K562 (cell line): ENCODE data around the gene ATF7IP. TPM values are rescaled to one million over a fixed set of nuclear protein-coding genes. Genes with fewer than 3 reads are reported as not detected.

Experiments used
- ATAC-seq: fragments of 200-7000 bp; cut with Tn5 transposase; 3 replicates; pipeline ENCODE4 v1.9.1; 2020; ENCODE audit warnings: moderate library complexity
- BruUV-seq: library from RNA; stranded (reverse); fragments of 400-500 nt; replicated peaks from 2 replicates; lab custom pipeline; 2021; lab: Mats Ljungman, UMichigan
- CTCF ChIA-PET: fragments of 300-600 bp; formaldehyde crosslinking; extraction: SDS; loops from one replicate; lab custom pipeline; 2021; ENCODE audit warnings: low intra/inter-chr PET ratio; lab: Yijun Ruan, JAX
- POLR2A ChIA-PET: fragments of 300-600, 350-650 bp; sonication (Branson Sonifier 250); formaldehyde crosslinking; extraction: SDS; loops from one replicate; lab custom pipeline; 2021; ENCODE audit warnings: antibody characterized with exemption, inconsistent platforms; lab: Yijun Ruan, JAX
- DNase-seq, 4 experiments: peaks; one replicate each; pipeline versions ENCODE4 v3.0.0 to v3.0.0-alpha.2; 2011 to 2018; ENCODE audit warnings: low spot score in 3 of 4, mixed read lengths in 3 of 4; ENCODE audit errors: extremely low read depth in 1 of 4
- FAIRE-seq: peaks from 2 replicates; lab custom pipeline; 2011; peaks lifted over from hg19 to GRCh38; lab: Jason Lieb, UNC
- H2AFZ ChIP-seq: 2 replicates; pipeline ENCODE4 v1.6.0; 2011; ENCODE audit warnings: low read depth, low read length, control low read depth, inconsistent platforms
- H3K27ac ChIP-seq: fragments of 200-600 bp; 3 replicates; pipeline ENCODE4 v1.8.0; 2011; ENCODE audit warnings: low read depth, mild to moderate bottlenecking, control low read depth, inconsistent platforms, low read length, moderate library complexity, mixed read lengths; ENCODE audit errors: extremely low read depth
- H3K27me3 ChIP-seq, 2 experiments: fragments of 300-600 bp in 1 of 2; 2 replicates in 1 of 2; 3 replicates in 1 of 2; pipeline versions ENCODE4 v1.6.0 to v1.8.0; 2011; ENCODE audit warnings: inconsistent platforms in 2 of 2, low read length in 2 of 2, mild to moderate bottlenecking in 1 of 2, mixed read lengths in 1 of 2, moderate library complexity in 1 of 2; ENCODE audit not compliant: control insufficient read depth in 2 of 2, insufficient read depth in 2 of 2
- H3K36me3 ChIP-seq: fragments of 300-600 bp; 3 replicates; pipeline ENCODE4 v1.8.0; 2011; ENCODE audit warnings: mild to moderate bottlenecking, low read length, inconsistent platforms; ENCODE audit not compliant: control insufficient read depth, insufficient read depth
- H3K4me1 ChIP-seq, 2 experiments: fragments of 200-600 bp in 1 of 2; replicated peaks in 1 of 2; 2 replicates in 1 of 2; 3 replicates in 1 of 2; pipeline versions ENCODE4 v1.5.1 to v1.8.0; 2011; ENCODE audit warnings: inconsistent platforms in 2 of 2, low read length in 2 of 2, mild to moderate bottlenecking in 1 of 2, mixed read lengths in 1 of 2, moderate library complexity in 1 of 2; ENCODE audit not compliant: control insufficient read depth in 2 of 2, insufficient read depth in 2 of 2
- H3K4me2 ChIP-seq: 2 replicates; pipeline ENCODE4 v1.6.1; 2011; ENCODE audit warnings: low read length, control low read depth, inconsistent platforms, mixed read lengths; ENCODE audit not compliant: insufficient read depth
- H3K4me3 ChIP-seq: fragments of 200-600 bp; sonication (generic), shearing (Covaris generic); 2 replicates; pipeline ENCODE4 v1.5.1; 2016; ENCODE audit warnings: control low read depth, inconsistent platforms
- H3K79me2 ChIP-seq: fragments of 200-600 bp; 3 replicates; pipeline ENCODE4 v1.8.0; 2011; ENCODE audit warnings: low read length, inconsistent platforms; ENCODE audit not compliant: control insufficient read depth, insufficient read depth
- H3K9ac ChIP-seq, 2 experiments: 2 replicates each; pipeline versions ENCODE4 v1.6.0 to v1.6.1; 2011; ENCODE audit warnings: low read depth in 2 of 2, low read length in 2 of 2, control low read depth in 1 of 2, inconsistent platforms in 1 of 2, mild to moderate bottlenecking in 1 of 2, mixed read lengths in 1 of 2; ENCODE audit not compliant: insufficient read depth in 1 of 2
- H3K9me1 ChIP-seq: one replicate; pipeline ENCODE4 v1.6.0; 2011; ENCODE audit warnings: inconsistent platforms, mild to moderate bottlenecking, low read length, moderate library complexity; ENCODE audit not compliant: control insufficient read depth, insufficient read depth
- H3K9me3 ChIP-seq: replicated peaks from 2 replicates; pipeline ENCODE4 v1.5.1; 2011; ENCODE audit warnings: low read depth, low read length, inconsistent platforms; ENCODE audit not compliant: control insufficient read depth, insufficient read depth
- H4K20me1 ChIP-seq: replicated peaks from 2 replicates; pipeline ENCODE4 v1.6.1; 2011; ENCODE audit warnings: low read length, inconsistent platforms, mixed read lengths; ENCODE audit not compliant: control insufficient read depth, insufficient read depth
- CBFA2T3 ChIP-seq: fragments of 450-650 bp; IDR thresholded peaks from 2 replicates; pipeline ENCODE4 v1.6.1; 2017
- CHD1 ChIP-seq: fragments of 200-600 bp; sonication (generic); IDR thresholded peaks from one replicate; pipeline ENCODE4 v1.6.1; 2012; ENCODE audit warnings: mild to moderate bottlenecking, moderate library complexity, low read length, inconsistent platforms
- FOSL1 ChIP-seq: fragments of 200-800 bp; sonication (Bioruptor generic); conservative IDR thresholded peaks from 2 replicates; pipeline ENCODE4 v1.6.1; 2016; ENCODE audit warnings: missing genetic modification characterization, missing compliant biosample characterization
- FOXA3 ChIP-seq, 2 experiments: fragments of 450-650 bp in 1 of 2; sonication (generic) in 1 of 2; formaldehyde crosslinking; IDR thresholded peaks in 1 of 2; conservative IDR thresholded peaks in 1 of 2; 2 replicates each; pipeline versions ENCODE4 v1.4.0 to v1.8.0; 2020 to 2022; ENCODE audit warnings: mild to moderate bottlenecking in 2 of 2, missing genetic modification reagents in 1 of 2
- FOXM1 ChIP-seq, 2 experiments: fragments of 450-650 bp in 1 of 2; sonication (generic) in 1 of 2; formaldehyde crosslinking in 1 of 2; IDR thresholded peaks; 2 replicates each; pipeline versions ENCODE4 v1.6.1 to v1.9.0; 2017 to 2022; ENCODE audit warnings: low read depth in 2 of 2, mild to moderate bottlenecking in 2 of 2, missing genetic modification reagents in 1 of 2, moderate library complexity in 1 of 2
- HDGF ChIP-seq: fragments of 450-650 bp; IDR thresholded peaks from 2 replicates; pipeline ENCODE4 v1.6.1; 2016
- HMBOX1 ChIP-seq: sonication (generic); IDR thresholded peaks from 2 replicates; pipeline ENCODE4 v1.6.1; 2016
- KDM4B ChIP-seq, 2 experiments: fragments of 450-650 bp in 1 of 2; sonication (generic) in 1 of 2; IDR thresholded peaks; 2 replicates each; pipeline ENCODE4 v1.6.1; 2016 to 2017; ENCODE audit warnings: borderline replicate concordance in 2 of 2, antibody characterized with exemption in 1 of 2, low read depth in 1 of 2, mild to moderate bottlenecking in 1 of 2
- L3MBTL2 ChIP-seq: fragments of 450-650 bp; IDR thresholded peaks from 2 replicates; pipeline ENCODE4 v1.6.1; 2016; ENCODE audit warnings: mild to moderate bottlenecking, moderate library complexity
- MEIS2 ChIP-seq: fragments of 450-650 bp; IDR thresholded peaks from 2 replicates; pipeline ENCODE4 v1.6.1; 2014; ENCODE audit warnings: mild to moderate bottlenecking; ENCODE audit not compliant: partially characterized antibody
- NFE2 ChIP-seq: IDR thresholded peaks from 2 replicates; pipeline ENCODE4 v1.6.1; 2014; ENCODE audit warnings: antibody characterized with exemption, low read depth
- OTX1 ChIP-seq: fragments of 450-650 bp; formaldehyde crosslinking; IDR thresholded peaks from 2 replicates; pipeline ENCODE4 v1.4.0; 2022; ENCODE audit warnings: mild to moderate bottlenecking
- PCBP1 ChIP-seq: fragments of 200-400 bp; formaldehyde crosslinking; IDR thresholded peaks from 2 replicates; pipeline ENCODE4 v1.6.1; 2018; ENCODE audit warnings: mild to moderate bottlenecking, low read depth, low read length; ENCODE audit not compliant: poor library complexity, severe bottlenecking
- SPI1 ChIP-seq: IDR thresholded peaks from 2 replicates; pipeline ENCODE4 v1.6.1; 2011; ENCODE audit warnings: low read depth, low read length, control low read depth, borderline replicate concordance
- TEAD1 ChIP-seq, 2 experiments: fragments of 450-650 bp in 1 of 2; sonication (generic) in 1 of 2; formaldehyde crosslinking; IDR thresholded peaks; 2 replicates each; pipeline versions ENCODE4 v1.4.0 to v1.8.0; 2020 to 2022; ENCODE audit warnings: mild to moderate bottlenecking in 2 of 2, missing genetic modification reagents in 1 of 2
- ZNF12 ChIP-seq: sonication (generic); formaldehyde crosslinking; IDR thresholded peaks from 2 replicates; pipeline ENCODE4 v1.4.0; 2020; ENCODE audit warnings: mild to moderate bottlenecking, missing genetic modification reagents
- ZNF830 ChIP-seq: fragments of 250-450 bp; sonication (Bioruptor Pico); IDR thresholded peaks from 2 replicates; pipeline ENCODE4 v1.5.0; 2021; ENCODE audit warnings: mild to moderate bottlenecking
- WGBS: fragments of 100-300 bp; shearing (Covaris generic); methylation state at CpG from one replicate; pipeline ENCODE4 v1.1.6; 2016; ENCODE audit warnings: low coverage, mixed read lengths; ENCODE audit not compliant: insufficient coverage; ENCODE audit errors: missing lambda C conversion rate; 5-methylcytosine and 5-hydroxymethylcytosine counted together
- in situ Hi-C: fragments of 300-500 bp; cut with MboI; formaldehyde crosslinking; loops from 4 replicates; pipeline ENCODE4 v1.15.0; 2018; ENCODE audit warnings: inconsistent platforms, mixed read lengths
- intact Hi-C: fragments of 100-400 bp; cut with micrococcal nuclease; formaldehyde crosslinking; loops from 2 replicates; pipeline ENCODE4 v1.14.2; 2022
- polyA plus RNA-seq, 8 experiments: library from polyadenylated mRNA; depleted of rRNA in 4 of 8; stranded (reverse) in 5 of 8; unstranded in 3 of 8; fragments of >200 nt; fragmentation: Nextera tagmentation in 2 of 8; fragmentation: Illumina TruSeq in 1 of 8; extraction: Ambion mirVana in 2 of 8; extraction: Trizol in 1 of 8; gene quantifications; 2 replicates each; pipeline versions ENCODE4 v1.2.1 to v1.2.3, GENCODE V29; 2011 to 2014; ENCODE audit warnings: inconsistent platforms in 1 of 8, missing spikeins in 1 of 8
- total RNA-seq, 7 experiments: library from RNA; depleted of rRNA in 6 of 7; stranded (reverse); fragments of >200 nt in 6 of 7; fragmentation: Illumina TruSeq in 2 of 7; extraction: Trizol in 2 of 7; gene quantifications; 2 replicates each; pipeline versions ENCODE4 v1.2.1 to v1.2.3, GENCODE V29; 2011 to 2021; ENCODE audit warnings: low replicate concordance in 1 of 7

ATF7IP gene
- total and polyA plus RNA-seq, 9 of the 15 experiments (the other 6 are each of a cell fraction or from before 2014, with no cell fraction given) = 2.8 to 27.1 (median 11.0) TPM

GRCh38 chr12:14326699-14327098, 38.8 kb upstream of the ATF7IP start:
- H3K4me2 ChIP-seq = no peak overlapping the region
- BruUV-seq = no TSS peak
- H3K36me3 ChIP-seq = no peaks in the 10 kb centered on the region
- FAIRE-seq = no peak
- H4K20me1 ChIP-seq = no peaks in the 10 kb centered on the region
- TF ChIP-seq TEAD1 (CRISPR knock-in tag; IDR thresholded peaks at IDR 0.05) (no peak), PCBP1 (no peak), ZNF830 (CRISPR knock-in tag) (no peak), HDGF (no peak), MEIS2 (no peak), FOXA3 (CRISPR knock-in tag; conservative IDR thresholded peaks at IDR 0.05 in 1 of 2, IDR thresholded peaks at IDR 0.05 in 1 of 2) (no peak)
- ChIA-PET POLR2A (no interaction called here), CTCF (no interaction called here)
- no peak overlapping the region for H3K27ac ChIP-seq
- ATAC-seq = no peak
- H2AFZ ChIP-seq = no peak overlapping the region
- in situ Hi-C loops = no loop called here
- intact Hi-C loops = no loop called here
- no peak overlapping the region for H3K4me3 ChIP-seq
- H3K9me3 ChIP-seq = no peaks in the 10 kb centered on the region
- H3K79me2 ChIP-seq = no peaks in the 10 kb centered on the region
- WGBS = 98% methylated on average over 4 of the region's 5 CpGs
- H3K27me3 ChIP-seq = no peaks in the 10 kb centered on the region
- no peaks in the 10 kb centered on the region for H3K4me1 ChIP-seq
- H3K9ac ChIP-seq = no peak overlapping the region
- DNase-seq = no peak
- no peaks in the 10 kb centered on the region for H3K9me1 ChIP-seq

GRCh38 chr12:14327711-14328110, 37.8 kb upstream of the ATF7IP start:
- no peaks in the 10 kb centered on the region for H3K9me1 ChIP-seq
- no peak for DNase-seq
- no peaks in the 10 kb centered on the region for H4K20me1 ChIP-seq
- H3K9me3 ChIP-seq = no peaks in the 10 kb centered on the region
- H3K36me3 ChIP-seq = no peaks in the 10 kb centered on the region
- ATAC-seq = peak; percentile 46; the same call in 1 of the 3 replicates
- no peaks in the 10 kb centered on the region for H3K4me1 ChIP-seq
- no peaks in the 10 kb centered on the region for H3K27me3 ChIP-seq
- peak overlapping the region; percentile 44; the same call in 1 of the 3 replicates for H3K27ac ChIP-seq
- ChIA-PET CTCF (no interaction called here), POLR2A (no interaction called here)
- H3K4me2 ChIP-seq = no peak overlapping the region
- no peak overlapping the region for H3K9ac ChIP-seq
- peak overlapping the region; percentile 68 for H2AFZ ChIP-seq
- intact Hi-C loops (no loop called here), in situ Hi-C loops (no loop called here)
- TF ChIP-seq SPI1 (peak; percentile 40; the same call in 1 of the 2 replicates), CHD1 (no peak), CBFA2T3 (no peak), OTX1 (no peak), FOXM1 (IDR thresholded peaks at IDR 0.05; ENCODE audit: low read depth) (no peak), FOXM1 (CRISPR knock-in tag; IDR thresholded peaks at IDR 0.05; ENCODE audit: low read depth) (no peak), FOSL1 (tag) (0 out of 2 replicates have a peak, but pooled peaks have one; percentile 22), L3MBTL2 (peak; percentile 40; the same call in 1 of the 2 replicates), ZNF12 (no peak), KDM4B (IDR thresholded peaks at IDR 0.05; ENCODE audit: borderline replicate concordance in 2 of 2, low read depth in 1 of 2) (no peak), NFE2 (peak; percentile 43; the same call in 1 of the 2 replicates), HMBOX1 (no peak)
- FAIRE-seq = no peak
- WGBS = 0% methylated on average over 1 of the region's 1 CpG
- H3K79me2 ChIP-seq = no peaks in the 10 kb centered on the region
- no TSS peak for BruUV-seq
- no peak overlapping the region for H3K4me3 ChIP-seq
